PFSK-1 (cell line): Measurements from ENCODE around the gene NKAIN2.

ENCODE experiments used
- FOXP2 ChIP-seq: optimal IDR thresholded peaks from 2 replicates; pipeline ENCODE3; 2011; ENCODE audit warnings: borderline replicate concordance, control low read depth, inconsistent platforms; ENCODE audit not compliant: insufficient read depth; ENCODE audit errors: extremely low read length, extremely low read depth
- POLR2AphosphoS5 ChIP-seq: IDR thresholded peaks from 2 replicates; pipeline ENCODE4 v1.6.1; 2012; ENCODE audit warnings: low read depth, mild to moderate bottlenecking, control low read depth, low read length, moderate library complexity
- SIN3A ChIP-seq: IDR thresholded peaks from 2 replicates; pipeline ENCODE4 v1.6.1; 2012; ENCODE audit warnings: mild to moderate bottlenecking, low read length, moderate library complexity, borderline replicate concordance; ENCODE audit not compliant: insufficient read depth
- TAF1 ChIP-seq: IDR thresholded peaks from 2 replicates; pipeline ENCODE4 v1.6.1; 2012; ENCODE audit warnings: low read length, control low read depth, borderline replicate concordance; ENCODE audit not compliant: insufficient read depth
- TF ChIP-seq, protein P1 (sequence below), 2 experiments: IDR thresholded peaks; 2 replicates each; pipeline versions ENCODE4 v1.6.1 to v1.8.0; 2011 to 2012; ENCODE audit warnings: low read depth in 2 of 2, low read length in 2 of 2, control low read depth in 1 of 2, inconsistent platforms in 1 of 2, mild to moderate bottlenecking in 1 of 2, moderate library complexity in 1 of 2; ENCODE audit not compliant: insufficient read depth in 1 of 2

The NKAIN2 gene

DNA sequence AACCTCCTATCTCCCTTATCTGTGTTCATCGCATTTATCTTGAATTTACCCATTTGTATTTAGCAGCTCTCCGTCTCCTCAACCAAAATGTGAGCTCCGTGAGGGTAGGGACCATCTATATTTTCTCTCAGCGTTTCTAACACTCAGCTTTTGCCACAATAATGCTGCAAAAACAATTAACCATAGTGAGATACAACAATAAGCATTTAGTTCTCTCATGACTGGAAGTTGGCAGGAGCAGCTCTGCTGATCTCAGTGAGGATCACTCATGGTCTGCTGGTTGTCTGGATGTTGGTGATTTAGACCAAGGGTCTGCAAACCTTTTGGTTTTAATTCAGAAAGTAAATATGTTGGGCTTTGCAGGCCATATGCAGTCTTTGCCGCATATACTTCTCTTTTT is 763.7 kb downstream of the NKAIN2 start:
- no peak for TF ChIP-seq POLR2AphosphoS5

DNA sequence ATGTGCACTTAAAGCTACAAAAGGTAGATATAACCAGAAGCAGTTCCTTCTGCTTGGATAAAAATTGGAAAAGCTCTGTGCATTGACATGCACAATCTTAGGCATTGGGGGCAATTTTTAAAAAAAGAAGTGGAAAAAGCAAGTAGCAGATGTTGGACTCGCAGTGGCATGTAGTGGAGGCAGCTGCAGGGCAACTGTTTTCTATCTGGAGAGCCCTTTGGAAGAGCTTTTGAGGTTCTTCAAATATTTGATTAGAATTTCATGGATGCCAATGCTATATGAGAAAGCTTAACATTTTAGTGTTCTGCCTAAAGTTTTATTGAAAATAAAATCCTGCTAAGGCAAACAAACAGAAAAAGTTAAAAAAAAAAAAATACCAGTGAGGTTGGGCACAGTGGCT is 770.3 kb downstream of the NKAIN2 start:
- TF ChIP-seq FOXP2 (no peak), TAF1 (no peak), SIN3A (no peak), POLR2AphosphoS5 (no peak)
- TF ChIP-seq, protein P1, sequence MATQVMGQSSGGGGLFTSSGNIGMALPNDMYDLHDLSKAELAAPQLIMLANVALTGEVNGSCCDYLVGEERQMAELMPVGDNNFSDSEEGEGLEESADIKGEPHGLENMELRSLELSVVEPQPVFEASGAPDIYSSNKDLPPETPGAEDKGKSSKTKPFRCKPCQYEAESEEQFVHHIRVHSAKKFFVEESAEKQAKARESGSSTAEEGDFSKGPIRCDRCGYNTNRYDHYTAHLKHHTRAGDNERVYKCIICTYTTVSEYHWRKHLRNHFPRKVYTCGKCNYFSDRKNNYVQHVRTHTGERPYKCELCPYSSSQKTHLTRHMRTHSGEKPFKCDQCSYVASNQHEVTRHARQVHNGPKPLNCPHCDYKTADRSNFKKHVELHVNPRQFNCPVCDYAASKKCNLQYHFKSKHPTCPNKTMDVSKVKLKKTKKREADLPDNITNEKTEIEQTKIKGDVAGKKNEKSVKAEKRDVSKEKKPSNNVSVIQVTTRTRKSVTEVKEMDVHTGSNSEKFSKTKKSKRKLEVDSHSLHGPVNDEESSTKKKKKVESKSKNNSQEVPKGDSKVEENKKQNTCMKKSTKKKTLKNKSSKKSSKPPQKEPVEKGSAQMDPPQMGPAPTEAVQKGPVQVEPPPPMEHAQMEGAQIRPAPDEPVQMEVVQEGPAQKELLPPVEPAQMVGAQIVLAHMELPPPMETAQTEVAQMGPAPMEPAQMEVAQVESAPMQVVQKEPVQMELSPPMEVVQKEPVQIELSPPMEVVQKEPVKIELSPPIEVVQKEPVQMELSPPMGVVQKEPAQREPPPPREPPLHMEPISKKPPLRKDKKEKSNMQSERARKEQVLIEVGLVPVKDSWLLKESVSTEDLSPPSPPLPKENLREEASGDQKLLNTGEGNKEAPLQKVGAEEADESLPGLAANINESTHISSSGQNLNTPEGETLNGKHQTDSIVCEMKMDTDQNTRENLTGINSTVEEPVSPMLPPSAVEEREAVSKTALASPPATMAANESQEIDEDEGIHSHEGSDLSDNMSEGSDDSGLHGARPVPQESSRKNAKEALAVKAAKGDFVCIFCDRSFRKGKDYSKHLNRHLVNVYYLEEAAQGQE (IDR thresholded peaks at IDR 0.05; ENCODE audit: insufficient read depth in 1 of 2, low read depth in 2 of 2, low read length in 2 of 2), result no peak

DNA sequence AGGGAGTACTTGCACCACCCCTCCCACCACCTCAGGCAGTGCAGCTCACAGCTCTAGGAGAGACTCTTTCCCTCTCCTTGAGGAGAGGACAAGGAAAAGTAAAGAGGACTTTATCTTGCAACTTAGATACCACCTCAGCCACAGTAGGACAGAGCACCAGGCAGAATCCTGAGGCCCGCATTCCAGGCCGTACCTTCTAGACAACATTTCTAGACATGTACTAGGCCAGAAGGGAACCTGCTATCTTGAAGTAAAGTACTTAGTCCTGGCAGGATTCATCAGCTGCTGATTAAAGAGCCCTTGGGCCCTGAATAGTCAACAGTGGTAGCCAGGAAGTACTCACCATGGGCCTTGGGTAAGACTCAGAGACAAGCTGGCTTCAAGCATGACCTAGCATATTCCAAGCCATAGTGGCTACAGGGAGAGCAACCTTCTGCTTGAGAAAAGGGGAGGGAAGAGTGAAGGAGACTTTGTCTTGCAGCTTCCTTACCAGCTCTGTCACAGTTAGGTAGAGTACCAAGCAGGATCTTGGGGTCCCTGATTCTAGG is 774.1 kb downstream of the NKAIN2 start:
- TF ChIP-seq TAF1, result no peak
- no peak for TF ChIP-seq SIN3A
- TF ChIP-seq, protein P1 (IDR thresholded peaks at IDR 0.05; ENCODE audit: insufficient read depth in 1 of 2, low read depth in 2 of 2, low read length in 2 of 2), result no peak
- TF ChIP-seq POLR2AphosphoS5, result no peak
- no peak for TF ChIP-seq FOXP2

GRCh38 chr6:124590001-124590400 is 786.3 kb downstream of the NKAIN2 start:
- no peak for TF ChIP-seq FOXP2
- TF ChIP-seq SIN3A, result no peak
- TF ChIP-seq, protein P1 (IDR thresholded peaks at IDR 0.05; ENCODE audit: insufficient read depth in 1 of 2, low read depth in 2 of 2, low read length in 2 of 2), result no peak
- TF ChIP-seq TAF1, result no peak
- no peak for TF ChIP-seq POLR2AphosphoS5

DNA sequence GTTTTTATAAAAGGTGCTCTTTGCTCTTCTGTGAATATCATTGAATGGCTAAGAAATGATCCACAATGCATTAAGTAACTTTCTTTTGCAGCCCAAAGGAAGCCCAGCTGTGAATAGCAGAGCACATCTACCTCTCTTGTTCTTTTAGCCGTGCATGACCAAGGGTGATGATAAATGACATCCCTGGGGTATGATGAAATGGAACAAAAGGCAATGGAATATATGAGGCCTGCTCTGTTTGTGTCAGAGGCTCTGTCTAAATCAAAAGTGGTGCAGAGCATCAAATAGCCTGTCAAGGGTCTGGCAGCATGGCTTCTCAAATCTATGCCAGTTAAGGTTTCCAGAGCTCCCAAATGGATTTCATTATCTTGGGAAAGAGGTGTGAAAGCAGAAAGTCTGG is 796.0 kb downstream of the NKAIN2 start:
- TF ChIP-seq SIN3A, result no peak
- no peak for TF ChIP-seq POLR2AphosphoS5
- TF ChIP-seq, protein P1 (IDR thresholded peaks at IDR 0.05; ENCODE audit: insufficient read depth in 1 of 2, low read depth in 2 of 2, low read length in 2 of 2), result no peak
- TF ChIP-seq FOXP2, result no peak
- no peak for TF ChIP-seq TAF1
